K562 treated with DMSO at 1 percent for 24 hours (cell line): ENCODE measurements around the gene VPS37C. TPM values are rescaled to one million over a fixed set of nuclear protein-coding genes. Genes with fewer than 3 reads are reported as not detected.

ENCODE experiments used
- total RNA-seq: library from RNA; unstranded; fragments of 300-600 nt; gene quantifications from 2 replicates; pipeline ENCODE4 v1.2.3, GENCODE V29; 2022; ENCODE audit warnings: low read depth; ENCODE audit not compliant: insufficient read depth

VPS37C gene
- total RNA-seq, result 25.3 and 26.6 TPM in 2 replicates

GRCh38 chr11:61161190-61162091 is at the start of gene VPS37C:
VPS37C (minus strand) TSS chr11:61161426; CDS start chr11:61138829, 22,597 bp downstream.

GRCh38 chr11:61202950-61203746 is 41.9 kb upstream of the VPS37C start, which contains the start of gene PGA3:
PGA3 (plus strand) TSS chr11:61203515; CDS start chr11:61203565, 50 bp downstream.

Other genes starting within 250 kb of the VPS37C start
- 57.3 and 61.1 TPM in 2 replicates for gene TMEM109, start 247.3 kb downstream of the VPS37C start, total RNA-seq
- gene TMEM132A, start 237.0 kb downstream of the VPS37C start, total RNA-seq, result 0.78 and 6.6 TPM in 2 replicates
- gene SLC15A3, start 209.2 kb downstream of the VPS37C start, total RNA-seq, result 0.46 and 1.2 TPM in 2 replicates
- gene CD6, start 189.7 kb downstream of the VPS37C start, total RNA-seq, result not detected in 2 replicates
- not detected in 2 replicates for gene CD5, start 58.9 kb downstream of the VPS37C start, total RNA-seq
- not detected in 2 replicates for gene PGA3, start 42.1 kb upstream of the VPS37C start, total RNA-seq
- not detected in 2 replicates for gene PGA4, start 60.9 kb upstream of the VPS37C start, total RNA-seq
- gene PGA5, start 79.7 kb upstream of the VPS37C start, total RNA-seq, result not detected in 2 replicates
- 1.9 and 2.3 TPM in 2 replicates for gene VWCE, start 133.9 kb upstream of the VPS37C start, total RNA-seq
- 159 and 172 TPM in 2 replicates for gene DDB1, start 171.7 kb upstream of the VPS37C start, total RNA-seq
- 38.6 and 49.7 TPM in 2 replicates for gene TKFC, start 171.8 kb upstream of the VPS37C start, total RNA-seq
- 113 and 115 TPM in 2 replicates for gene CYB561A3, start 200.5 kb upstream of the VPS37C start, total RNA-seq
- 34.0 and 35.9 TPM in 2 replicates for gene TMEM138, start 200.9 kb upstream of the VPS37C start, total RNA-seq
- 7.4 and 8.3 TPM in 2 replicates for gene TMEM216, start 231.2 kb upstream of the VPS37C start, total RNA-seq